Esophagus muscularis mucosa (tissue), 3 donors: ENCODE measurements around the gene SPINK1.

Experiments
- POLR2AphosphoS5 ChIP-seq, 2 donors: sonication (generic); formaldehyde crosslinking; IDR thresholded peaks; one replicate each; pipeline ENCODE4 v1.6.1; 2017; ENCODE audit warnings: antibody characterized with exemption in 2 of 2
- TF ChIP-seq, protein P1 (sequence below), 3 experiments: fragments of 200-600 bp in 2 of 3; fragments of 450-650 bp in 1 of 3; sonication (generic) in 2 of 3; IDR thresholded peaks; one replicate each; pipeline ENCODE4 v1.5.1; 2017 to 2019; ENCODE audit warnings: antibody characterized with exemption in 3 of 3, mild to moderate bottlenecking in 2 of 3, moderate library complexity in 1 of 3

- TF ChIP-seq POLR2AphosphoS5 (IDR thresholded peaks at IDR 0.05), result no peak
- TF ChIP-seq, protein P1, sequence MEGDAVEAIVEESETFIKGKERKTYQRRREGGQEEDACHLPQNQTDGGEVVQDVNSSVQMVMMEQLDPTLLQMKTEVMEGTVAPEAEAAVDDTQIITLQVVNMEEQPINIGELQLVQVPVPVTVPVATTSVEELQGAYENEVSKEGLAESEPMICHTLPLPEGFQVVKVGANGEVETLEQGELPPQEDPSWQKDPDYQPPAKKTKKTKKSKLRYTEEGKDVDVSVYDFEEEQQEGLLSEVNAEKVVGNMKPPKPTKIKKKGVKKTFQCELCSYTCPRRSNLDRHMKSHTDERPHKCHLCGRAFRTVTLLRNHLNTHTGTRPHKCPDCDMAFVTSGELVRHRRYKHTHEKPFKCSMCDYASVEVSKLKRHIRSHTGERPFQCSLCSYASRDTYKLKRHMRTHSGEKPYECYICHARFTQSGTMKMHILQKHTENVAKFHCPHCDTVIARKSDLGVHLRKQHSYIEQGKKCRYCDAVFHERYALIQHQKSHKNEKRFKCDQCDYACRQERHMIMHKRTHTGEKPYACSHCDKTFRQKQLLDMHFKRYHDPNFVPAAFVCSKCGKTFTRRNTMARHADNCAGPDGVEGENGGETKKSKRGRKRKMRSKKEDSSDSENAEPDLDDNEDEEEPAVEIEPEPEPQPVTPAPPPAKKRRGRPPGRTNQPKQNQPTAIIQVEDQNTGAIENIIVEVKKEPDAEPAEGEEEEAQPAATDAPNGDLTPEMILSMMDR (IDR thresholded peaks at IDR 0.05), result no peak
Measured at GRCh38 chr5:147874910-147875367, 43.5 kb upstream of the SPINK1 start.
